Suprapubic skin (tissue), 4 donors: ENCODE measurements around the gene NRP2.

Source experiments
- EP300 ChIP-seq: sonication (generic); formaldehyde crosslinking; IDR thresholded peaks from one replicate; pipeline ENCODE4 v1.6.1; 2017; ENCODE audit warnings: antibody characterized with exemption
- POLR2A ChIP-seq, 2 donors: fragments of 450-650 bp; IDR thresholded peaks; one replicate each; pipeline ENCODE4 v1.6.1; 2017; ENCODE audit warnings: antibody characterized with exemption in 2 of 2, mild to moderate bottlenecking in 2 of 2, moderate library complexity in 2 of 2
- POLR2AphosphoS5 ChIP-seq, 3 donors: sonication (generic); formaldehyde crosslinking; IDR thresholded peaks; one replicate each; pipeline ENCODE4 v1.6.1; 2017; ENCODE audit warnings: antibody characterized with exemption in 3 of 3
- TF ChIP-seq, protein P1 (sequence below), 2 donors: fragments of 200-600 bp in 1 of 2; fragments of 450-650 bp in 1 of 2; sonication (generic) in 1 of 2; IDR thresholded peaks; one replicate each; pipeline ENCODE4 v1.5.1; 2016 to 2019; ENCODE audit warnings: antibody characterized with exemption in 2 of 2, mild to moderate bottlenecking in 1 of 2, moderate library complexity in 1 of 2

DNA sequence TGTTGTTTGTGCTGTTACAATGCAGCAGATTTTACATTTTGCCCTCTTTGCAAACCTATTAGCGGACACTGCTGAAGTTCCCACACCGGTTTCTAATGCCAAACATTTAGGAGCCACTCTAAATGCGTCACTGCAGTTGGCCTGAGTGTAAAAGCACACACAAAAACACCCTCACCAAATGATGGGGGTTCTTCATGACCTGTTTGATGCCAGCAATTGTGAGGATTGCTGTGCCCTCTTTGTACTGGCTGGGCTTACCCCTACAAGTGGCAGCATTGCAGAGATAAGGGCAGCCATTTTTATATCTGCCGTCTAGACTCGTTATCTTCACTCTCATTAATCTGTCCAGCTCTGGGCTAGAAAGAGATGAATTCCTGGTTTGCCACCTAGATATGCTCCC, 85.3 kb downstream of the NRP2 start:
- TF ChIP-seq POLR2A (IDR thresholded peaks at IDR 0.05) (no peak), POLR2AphosphoS5 (IDR thresholded peaks at IDR 0.05) (no peak), EP300 (no peak)
- TF ChIP-seq, protein P1, sequence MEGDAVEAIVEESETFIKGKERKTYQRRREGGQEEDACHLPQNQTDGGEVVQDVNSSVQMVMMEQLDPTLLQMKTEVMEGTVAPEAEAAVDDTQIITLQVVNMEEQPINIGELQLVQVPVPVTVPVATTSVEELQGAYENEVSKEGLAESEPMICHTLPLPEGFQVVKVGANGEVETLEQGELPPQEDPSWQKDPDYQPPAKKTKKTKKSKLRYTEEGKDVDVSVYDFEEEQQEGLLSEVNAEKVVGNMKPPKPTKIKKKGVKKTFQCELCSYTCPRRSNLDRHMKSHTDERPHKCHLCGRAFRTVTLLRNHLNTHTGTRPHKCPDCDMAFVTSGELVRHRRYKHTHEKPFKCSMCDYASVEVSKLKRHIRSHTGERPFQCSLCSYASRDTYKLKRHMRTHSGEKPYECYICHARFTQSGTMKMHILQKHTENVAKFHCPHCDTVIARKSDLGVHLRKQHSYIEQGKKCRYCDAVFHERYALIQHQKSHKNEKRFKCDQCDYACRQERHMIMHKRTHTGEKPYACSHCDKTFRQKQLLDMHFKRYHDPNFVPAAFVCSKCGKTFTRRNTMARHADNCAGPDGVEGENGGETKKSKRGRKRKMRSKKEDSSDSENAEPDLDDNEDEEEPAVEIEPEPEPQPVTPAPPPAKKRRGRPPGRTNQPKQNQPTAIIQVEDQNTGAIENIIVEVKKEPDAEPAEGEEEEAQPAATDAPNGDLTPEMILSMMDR (IDR thresholded peaks at IDR 0.05): no peak
